Caco-2 (cell line): ENCODE data around the gene CAMKK2. TPM values are rescaled to one million over a fixed set of nuclear protein-coding genes. Genes with fewer than 3 reads are reported as not detected.

Experiments used
- BruUV-seq: library from RNA; stranded (reverse); fragments of 400-500 nt; replicated peaks from 2 replicates; lab custom pipeline; 2021; lab: Mats Ljungman, UMichigan
- CTCF ChIA-PET: fragments of 300-600 bp; sonication (Branson Sonifier 250); formaldehyde crosslinking; loops from one replicate; lab custom pipeline; 2022; ENCODE audit warnings: antibody characterized with exemption; lab: Charles Lee
- POLR2A ChIA-PET: fragments of 300-600 bp; sonication (Branson Sonifier 250); formaldehyde crosslinking; loops from one replicate; lab custom pipeline; 2022; ENCODE audit warnings: antibody characterized with exemption; lab: Charles Lee
- DNase-seq, 2 experiments: peaks; one replicate each; pipeline versions ENCODE4 v3.0.0 to v3.0.0-alpha.2; 2020 to 2022
- H3K27me3 ChIP-seq: replicated peaks from 2 replicates; pipeline ENCODE4 v1.6.0; 2011; ENCODE audit warnings: low read length; ENCODE audit not compliant: control insufficient read depth, insufficient read depth
- H3K36me3 ChIP-seq: 2 replicates; pipeline ENCODE4 v1.5.1; 2011; ENCODE audit warnings: low read length; ENCODE audit not compliant: control insufficient read depth, insufficient read depth
- H3K4me1 ChIP-seq: fragments of 250-450 bp; sonication (Bioruptor Pico); 2 replicates; pipeline ENCODE4 v1.5.1; 2020; ENCODE audit warnings: mild to moderate bottlenecking
- H3K4me3 ChIP-seq: 2 replicates; pipeline ENCODE4 v1.5.1; 2011; ENCODE audit warnings: low read depth, mild to moderate bottlenecking, control low read depth, low read length
- H3K9me3 ChIP-seq: fragments of 250-450 bp; sonication (Bioruptor Pico); 2 replicates; pipeline ENCODE4 v1.5.1; 2020; ENCODE audit warnings: mild to moderate bottlenecking, moderate library complexity
- H3K27ac Mint-ChIP-seq: one replicate; pipeline ENCODE4 v1.8.0; 2022; ENCODE audit warnings: mixed read lengths; ENCODE audit not compliant: unreplicated experiment
- H3K27me3 Mint-ChIP-seq: one replicate; pipeline ENCODE4 v1.8.0; 2022; ENCODE audit warnings: mixed read lengths; ENCODE audit not compliant: insufficient read depth, unreplicated experiment
- H3K36me3 Mint-ChIP-seq: one replicate; pipeline ENCODE4 v1.8.0; 2022; ENCODE audit warnings: mild to moderate bottlenecking, mixed read lengths; ENCODE audit not compliant: insufficient read depth, unreplicated experiment
- H3K4me1 Mint-ChIP-seq: one replicate; pipeline ENCODE4 v1.8.0; 2022; ENCODE audit warnings: low read depth, mixed read lengths; ENCODE audit not compliant: unreplicated experiment
- H3K4me3 Mint-ChIP-seq: one replicate; pipeline ENCODE4 v1.8.0; 2022; ENCODE audit warnings: mild to moderate bottlenecking, moderate library complexity, mixed read lengths; ENCODE audit not compliant: unreplicated experiment
- H3K9me3 Mint-ChIP-seq: one replicate; pipeline ENCODE4 v1.8.0; 2022; ENCODE audit warnings: mixed read lengths; ENCODE audit not compliant: unreplicated experiment
- intact Hi-C: fragments of 100-400 bp; cut with micrococcal nuclease; formaldehyde crosslinking; loops from one replicate; pipeline ENCODE4 v1.10.0; 2022; ENCODE audit not compliant: unreplicated experiment
- total RNA-seq: library from RNA; stranded (reverse); gene quantifications from 2 replicates; pipeline ENCODE4 v1.2.3, GENCODE V29; 2022
- TF ChIP-seq, protein P1 (sequence below), 2 experiments: fragments of 200-600 bp in 1 of 2; IDR thresholded peaks; 1 replicate in 1 of 2; 2 replicates in 1 of 2; pipeline versions ENCODE4 v1.5.1 to v1.8.0; 2011 to 2022; ENCODE audit warnings: antibody characterized with exemption in 1 of 2, control low read depth in 1 of 2, inconsistent platforms in 1 of 2, low read depth in 1 of 2, low read length in 1 of 2, mild to moderate bottlenecking in 1 of 2, moderate library complexity in 1 of 2; ENCODE audit not compliant: insufficient read depth in 1 of 2, severe bottlenecking in 1 of 2, unreplicated experiment in 1 of 2

CAMKK2 gene
- total RNA-seq, 1 experiment from 2014 or later: 31.0 TPM

GRCh38 chr12:121188227-121188626, 108.3 kb downstream of the CAMKK2 start:
- no peak overlapping the region for H3K27ac Mint-ChIP-seq
- Histone ChIP-seq H3K36me3 (no peaks in the 10 kb centered on the region), H3K27me3 (no peaks in the 10 kb centered on the region), H3K9me3 (no peaks in the 10 kb centered on the region), H3K4me3 (no peak overlapping the region), H3K4me1 (no peaks in the 10 kb centered on the region; the same call in 1 of the 2 replicates)
- no peaks in the 10 kb centered on the region for H3K27me3 Mint-ChIP-seq
- DNase-seq: no peak
- no peaks in the 10 kb centered on the region for H3K36me3 Mint-ChIP-seq
- ChIA-PET POLR2A (no interaction called here), CTCF (no interaction called here)
- no peaks in the 10 kb centered on the region for H3K4me1 Mint-ChIP-seq
- intact Hi-C loops: no loop called here
- TF ChIP-seq, protein P1, sequence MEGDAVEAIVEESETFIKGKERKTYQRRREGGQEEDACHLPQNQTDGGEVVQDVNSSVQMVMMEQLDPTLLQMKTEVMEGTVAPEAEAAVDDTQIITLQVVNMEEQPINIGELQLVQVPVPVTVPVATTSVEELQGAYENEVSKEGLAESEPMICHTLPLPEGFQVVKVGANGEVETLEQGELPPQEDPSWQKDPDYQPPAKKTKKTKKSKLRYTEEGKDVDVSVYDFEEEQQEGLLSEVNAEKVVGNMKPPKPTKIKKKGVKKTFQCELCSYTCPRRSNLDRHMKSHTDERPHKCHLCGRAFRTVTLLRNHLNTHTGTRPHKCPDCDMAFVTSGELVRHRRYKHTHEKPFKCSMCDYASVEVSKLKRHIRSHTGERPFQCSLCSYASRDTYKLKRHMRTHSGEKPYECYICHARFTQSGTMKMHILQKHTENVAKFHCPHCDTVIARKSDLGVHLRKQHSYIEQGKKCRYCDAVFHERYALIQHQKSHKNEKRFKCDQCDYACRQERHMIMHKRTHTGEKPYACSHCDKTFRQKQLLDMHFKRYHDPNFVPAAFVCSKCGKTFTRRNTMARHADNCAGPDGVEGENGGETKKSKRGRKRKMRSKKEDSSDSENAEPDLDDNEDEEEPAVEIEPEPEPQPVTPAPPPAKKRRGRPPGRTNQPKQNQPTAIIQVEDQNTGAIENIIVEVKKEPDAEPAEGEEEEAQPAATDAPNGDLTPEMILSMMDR (IDR thresholded peaks at IDR 0.05; ENCODE audit: insufficient read depth in 1 of 2, low read depth in 1 of 2, low read length in 1 of 2, severe bottlenecking in 1 of 2, unreplicated experiment in 1 of 2): no peak
- no TSS peak for BruUV-seq
- no peaks in the 10 kb centered on the region for H3K9me3 Mint-ChIP-seq
- H3K4me3 Mint-ChIP-seq: no peak overlapping the region

Other genes starting within 250 kb of the CAMKK2 start
- not detected in 2 replicates for gene P2RX7, start 163.8 kb downstream of the CAMKK2 start, total RNA-seq
- gene P2RX4, start 86.6 kb downstream of the CAMKK2 start, total RNA-seq: 40.4 and 44.7 TPM in 2 replicates
- 106 and 115 TPM in 2 replicates for gene ANAPC5, start 55.7 kb upstream of the CAMKK2 start, total RNA-seq
- 50.5 and 54.1 TPM in 2 replicates for gene RNF34, start 103.4 kb upstream of the CAMKK2 start, total RNA-seq